ENCODE data around the gene TMEM167A. TPM values are rescaled to one million over a fixed set of nuclear protein-coding genes. Genes with fewer than 3 reads are reported as not detected.

Gene TMEM167A
- total RNA-seq, 1 donor from 2014 or later: 50.3 TPM

DNA sequence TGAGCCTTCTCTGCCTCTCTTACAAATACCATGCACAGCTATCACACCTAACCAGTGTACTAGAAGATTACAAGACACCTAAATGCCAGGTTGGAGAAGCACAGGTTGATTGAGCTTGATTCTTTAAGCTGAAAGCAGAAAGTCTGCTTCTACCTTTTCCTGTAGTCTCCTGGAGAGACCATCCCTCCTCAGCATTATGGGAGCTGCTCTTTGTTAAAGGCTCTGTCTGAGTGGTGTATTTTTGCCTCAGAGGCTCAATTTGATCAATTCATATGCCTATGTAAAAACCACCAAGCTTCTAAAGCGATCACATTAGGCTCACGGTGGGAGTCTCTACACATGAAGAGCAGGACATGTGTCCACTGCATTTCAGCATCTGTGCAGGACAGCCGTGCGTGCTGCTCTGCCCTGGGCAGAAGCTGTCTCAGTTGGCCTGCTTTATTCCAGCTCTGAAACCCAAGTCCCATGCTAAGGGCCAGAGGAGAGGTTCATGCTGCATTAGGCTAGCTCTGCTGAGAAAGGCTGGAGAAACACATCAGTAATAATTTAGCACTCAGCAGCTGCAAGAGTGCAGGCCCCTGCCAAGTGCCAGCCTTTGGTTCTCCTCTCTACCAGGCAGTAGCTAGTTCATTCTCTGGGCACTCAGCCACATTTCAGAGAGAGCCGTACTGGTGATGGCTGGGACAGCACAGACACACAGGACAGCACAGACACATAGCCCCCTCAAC lies 41.7 kb downstream of the TMEM167A start:
- DNase-seq (ENCODE audit: low spot score): peak; percentile 52

DNA sequence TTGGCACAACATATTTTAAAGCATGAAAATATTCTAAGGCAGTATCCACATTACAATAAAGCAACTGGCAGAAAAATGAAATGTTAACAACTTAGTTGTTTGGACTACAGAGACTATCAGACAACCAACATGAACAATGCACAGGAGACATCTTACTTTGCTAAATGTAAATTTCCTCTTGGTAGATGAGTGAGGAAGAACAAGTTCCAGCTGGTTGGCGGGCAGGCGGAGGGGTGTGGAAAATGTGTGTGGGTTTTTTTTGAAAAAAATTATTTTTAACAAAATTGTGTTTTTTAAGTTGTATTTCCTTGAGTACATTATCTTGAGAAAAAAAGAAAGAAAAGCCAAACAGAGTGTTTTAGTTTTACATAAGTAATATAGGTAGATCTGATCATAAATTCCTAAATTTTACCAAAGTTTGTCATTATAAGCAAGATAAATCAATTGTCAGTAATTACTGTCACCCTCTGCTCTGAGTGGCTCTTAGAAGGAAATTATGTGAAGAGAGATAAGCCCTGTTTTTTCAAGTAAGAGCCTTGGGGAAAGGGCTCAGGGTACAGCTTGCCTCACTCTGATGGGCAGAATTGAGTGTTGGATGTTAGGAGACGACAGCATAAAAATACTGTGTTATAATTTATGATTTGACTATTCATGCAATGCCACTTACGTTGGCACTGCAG lies 42.5 kb downstream of the TMEM167A start:
- DNase-seq (ENCODE audit: low spot score): no peak

DNA sequence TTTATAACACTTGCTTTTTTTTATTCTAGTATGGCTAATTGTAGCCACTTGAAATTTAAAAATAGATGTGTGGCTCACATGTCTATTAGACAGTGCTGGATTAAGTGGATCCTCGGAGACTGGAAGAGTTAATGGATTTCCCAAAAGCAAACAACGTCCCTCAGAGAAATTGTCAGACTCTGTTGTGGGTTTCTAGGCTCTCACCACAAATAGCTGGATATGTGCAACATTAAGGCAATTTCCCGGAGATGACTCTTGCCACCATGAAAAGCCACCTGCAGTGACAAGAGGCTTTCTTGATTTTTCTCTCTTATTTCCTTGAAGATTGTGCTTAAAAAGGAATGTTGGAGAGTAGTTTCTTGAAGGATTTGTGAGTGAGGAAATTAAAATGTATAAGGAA lies 43.2 kb downstream of the TMEM167A start:
- no peak for DNase-seq (ENCODE audit: low spot score)

DNA sequence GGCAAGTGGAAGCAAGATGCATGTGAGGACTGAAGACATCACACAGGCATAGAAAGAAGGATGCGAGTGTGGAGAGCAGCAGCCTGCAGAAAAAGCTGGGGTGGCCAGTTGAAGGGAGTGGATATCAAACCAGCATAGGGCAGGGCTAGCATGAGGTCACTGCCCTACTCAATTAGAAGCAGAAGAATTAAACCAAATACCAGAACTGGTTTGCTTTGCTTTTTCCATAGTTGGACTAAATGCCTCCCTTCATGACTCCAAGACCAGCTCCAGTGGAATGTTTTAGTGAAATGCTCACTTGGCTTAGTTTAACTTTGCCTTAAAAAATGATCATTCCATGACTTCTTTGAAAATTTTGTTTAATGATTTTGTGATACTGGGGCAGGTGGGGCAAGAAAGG lies 45.8 kb downstream of the TMEM167A start:
- DNase-seq (ENCODE audit: low spot score): no peak

GRCh38 chr5:83029912-83030311 lies 47.3 kb downstream of the TMEM167A start:
- no peak for DNase-seq (ENCODE audit: low spot score)

- DNase-seq (ENCODE audit: low spot score): no peak
Measured at GRCh38 chr5:83026930-83027687, 50.1 kb downstream of the TMEM167A start.

DNA sequence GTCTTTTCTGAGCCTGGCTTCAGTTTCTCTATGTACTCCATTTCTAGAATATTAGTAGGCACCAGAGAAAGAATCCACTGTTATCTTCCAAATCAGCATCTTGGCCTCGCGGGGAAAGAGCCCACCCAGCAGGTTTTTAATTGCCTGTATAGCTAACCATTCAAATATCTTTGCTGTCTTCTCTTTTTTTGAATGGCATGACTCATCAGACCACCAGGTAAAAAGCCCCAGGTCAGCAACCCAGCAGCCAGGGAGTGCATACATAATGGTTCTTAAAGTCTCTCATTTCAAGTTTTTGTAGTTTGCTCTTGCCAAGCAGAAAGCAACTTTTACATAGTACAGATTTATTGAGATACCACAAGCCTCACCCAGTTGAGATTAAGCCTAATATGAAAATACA lies 50.7 kb downstream of the TMEM167A start:
- no peak for DNase-seq (ENCODE audit: low spot score)

GRCh38 chr5:83025690-83026478 lies 51.3 kb downstream of the TMEM167A start:
- no peak for DNase-seq (ENCODE audit: low spot score)

- no peak for DNase-seq (ENCODE audit: low spot score)
Measured at GRCh38 chr5:83022334-83022733, 54.9 kb downstream of the TMEM167A start.

- no peak for DNase-seq (ENCODE audit: low spot score)
Measured at GRCh38 chr5:83015676-83016075, 61.5 kb downstream of the TMEM167A start.

GRCh38 chr5:83011985-83012384 lies 65.2 kb downstream of the TMEM167A start:
- no peak for DNase-seq (ENCODE audit: low spot score)

DNA sequence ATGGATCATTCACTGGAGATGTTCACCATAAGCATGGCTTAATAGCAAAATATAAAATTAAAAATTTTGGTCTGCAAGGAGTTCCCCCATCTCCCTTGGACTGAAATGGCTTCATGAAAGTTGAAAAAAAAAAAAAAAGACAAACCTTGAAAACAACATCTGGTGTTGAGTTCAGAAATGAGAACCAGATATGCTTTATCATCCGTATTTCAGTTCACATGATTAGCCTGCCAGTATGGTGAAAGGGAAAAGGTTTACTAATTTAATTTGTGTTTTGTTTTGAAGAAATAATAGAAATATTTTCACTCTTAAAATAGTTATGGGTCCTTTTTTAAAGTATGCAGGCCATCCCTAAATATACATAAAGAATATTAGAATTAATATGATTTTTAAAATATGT lies 67.8 kb downstream of the TMEM167A start:
- DNase-seq (ENCODE audit: low spot score): no peak

DNA sequence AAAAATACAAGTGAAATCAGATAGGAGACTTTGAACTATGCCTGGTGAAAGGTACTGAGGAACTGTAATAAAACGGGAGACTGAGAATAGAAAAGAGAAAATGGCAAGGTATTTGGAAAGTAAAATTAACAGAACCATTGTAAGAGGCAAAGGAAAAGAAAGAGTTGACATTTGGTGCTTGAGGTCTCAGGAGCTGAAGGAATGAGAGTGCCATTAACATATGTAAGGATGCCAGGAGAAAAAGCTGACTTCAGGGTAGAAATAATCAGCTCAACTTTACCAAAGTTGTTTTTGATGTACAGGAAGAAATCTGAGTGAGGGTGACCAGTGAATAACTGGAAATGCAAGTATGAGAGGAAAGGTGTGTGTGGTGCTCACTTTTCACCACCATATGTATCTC lies 69.4 kb downstream of the TMEM167A start:
- no peak for DNase-seq (ENCODE audit: low spot score)

DNA sequence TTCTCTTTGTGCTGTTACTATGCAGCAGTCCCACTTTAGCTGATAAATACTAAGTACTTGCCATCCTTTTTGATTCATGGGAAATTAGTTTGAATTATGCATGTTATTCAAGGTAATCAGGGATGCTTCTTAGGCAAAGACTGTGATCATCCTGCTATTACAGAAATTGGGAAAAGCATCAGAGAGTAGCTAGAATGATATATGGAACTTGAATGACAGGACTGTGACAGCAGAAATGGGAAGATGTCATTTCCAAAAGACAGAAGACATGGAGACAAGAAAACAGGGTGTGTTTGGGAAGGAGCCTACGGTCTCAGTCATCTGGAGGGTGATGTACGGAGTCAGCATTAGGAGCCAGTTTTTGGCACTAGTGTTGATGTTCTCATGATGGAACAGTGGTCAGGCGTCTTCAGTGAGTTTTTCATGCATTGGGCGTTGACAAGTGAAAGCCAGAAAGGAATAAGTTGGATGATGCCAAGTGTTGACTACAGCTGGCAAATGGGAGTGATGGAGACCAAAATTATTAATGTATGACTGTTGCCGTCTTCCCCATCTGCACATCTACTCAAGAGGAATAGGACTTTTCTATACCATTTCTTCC lies 70.4 kb downstream of the TMEM167A start:
- no peak for DNase-seq (ENCODE audit: low spot score)

DNA sequence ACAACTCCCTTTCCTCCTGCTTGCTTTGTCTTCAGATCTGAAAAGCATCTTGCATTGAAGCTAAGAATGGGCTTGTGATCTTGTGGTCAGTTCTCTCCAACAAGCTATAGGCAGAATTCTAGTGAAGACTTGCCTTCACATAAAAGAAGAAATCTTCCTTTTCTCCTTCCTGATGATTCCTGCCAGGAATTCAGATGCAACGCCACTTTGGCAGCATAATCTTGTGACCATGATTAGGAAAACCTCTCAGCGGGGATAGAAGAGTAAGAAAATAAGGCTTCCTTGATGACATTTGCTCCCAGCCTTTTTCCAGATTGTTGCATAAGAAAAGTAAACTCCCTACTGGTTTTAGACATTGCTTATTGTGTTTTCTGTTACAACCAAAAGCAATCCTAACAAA lies 73.4 kb downstream of the TMEM167A start:
- no peak for DNase-seq (ENCODE audit: low spot score)

Other genes starting within 250 kb of the TMEM167A start
- 7.0 TPM for gene XRCC4, start 153 bp upstream of the TMEM167A start, total RNA-seq